ENCODE measurements around the gene CALY.
"Not testable (repeated sequence)": the region's sequence is repeated elsewhere in the genome, so short reads cannot be mapped to it uniquely, and the experiment has no call there.

CALY gene

GRCh38 chr10:133336577-133337369 is at the start of gene CALY:
CALY (minus strand) TSS chr10:133336896; CDS start chr10:133328989, 7,907 bp downstream.
- ATAC-seq (replicated peaks; ENCODE audit: extremely low read depth, poor library complexity, severe bottlenecking) (peak; percentile 54), DNase-seq (ENCODE audit: low spot score in 2 of 2) (peak; percentile 85 to 88)
- H3K4me1 Mint-ChIP-seq, result peaks cover 4% of the 10 kb centered on the region
- H3K36me3 Mint-ChIP-seq (ENCODE audit: insufficient read depth), result peaks cover 12% of the 10 kb centered on the region
- peaks cover 3% of the 10 kb centered on the region for H3K27me3 Mint-ChIP-seq
- no peaks in the 10 kb centered on the region for H3K9me3 Mint-ChIP-seq
- peak within 1 kb of the TSS; percentile 93 for H3K27ac Mint-ChIP-seq (ENCODE audit: low read depth)
- peak within 1 kb of the TSS; percentile 73 for H3K4me3 Mint-ChIP-seq

GRCh38 chr10:133385214-133385613 is 48.5 kb upstream of the CALY start:
- Mint-ChIP-seq H3K27ac (ENCODE audit: low read depth) (no peak overlapping the region), H3K4me3 (no peak overlapping the region), H3K4me1 (peaks cover 24% of the 10 kb centered on the region), H3K36me3 (ENCODE audit: insufficient read depth) (peaks cover 13% of the 10 kb centered on the region), H3K27me3 (no peaks in the 10 kb centered on the region), H3K9me3 (no peaks in the 10 kb centered on the region)
- ATAC-seq (replicated peaks; ENCODE audit: extremely low read depth, poor library complexity, severe bottlenecking) (no peak), DNase-seq (ENCODE audit: low spot score in 2 of 2) (no peak)

- H3K27me3 Mint-ChIP-seq, result no peaks in the 10 kb centered on the region
- no peak for ATAC-seq (replicated peaks; ENCODE audit: extremely low read depth, poor library complexity, severe bottlenecking)
- no peak overlapping the region for H3K4me3 Mint-ChIP-seq
Observed at GRCh38 chr10:133384071-133384470, 47.4 kb upstream of the CALY start.

GRCh38 chr10:133383551-133383950 is 46.9 kb upstream of the CALY start:
- Mint-ChIP-seq H3K9me3 (no peaks in the 10 kb centered on the region), H3K27me3 (no peaks in the 10 kb centered on the region), H3K36me3 (ENCODE audit: insufficient read depth) (peaks cover 9% of the 10 kb centered on the region), H3K4me1 (peaks cover 10% of the 10 kb centered on the region), H3K27ac (ENCODE audit: low read depth) (no peak overlapping the region), H3K4me3 (no peak overlapping the region)
- ATAC-seq (replicated peaks; ENCODE audit: extremely low read depth, poor library complexity, severe bottlenecking) (no peak), DNase-seq (ENCODE audit: low spot score in 2 of 2) (no peak)

More at GRCh38 chr10:133384071-133384470, 47.4 kb upstream of the CALY start:
- Mint-ChIP-seq H3K27ac (ENCODE audit: low read depth) (no peak overlapping the region), H3K4me1 (peaks cover 16% of the 10 kb centered on the region), H3K36me3 (ENCODE audit: insufficient read depth) (peaks cover 11% of the 10 kb centered on the region), H3K9me3 (no peaks in the 10 kb centered on the region)
- no peak for DNase-seq (ENCODE audit: low spot score in 2 of 2)

GRCh38 chr10:133381036-133381435 is 44.3 kb upstream of the CALY start:
- H3K27me3 Mint-ChIP-seq, result no peaks in the 10 kb centered on the region
- peaks cover 10% of the 10 kb centered on the region for H3K36me3 Mint-ChIP-seq (ENCODE audit: insufficient read depth)
- DNase-seq (ENCODE audit: low spot score in 2 of 2), result no peak
- H3K9me3 Mint-ChIP-seq, result no peaks in the 10 kb centered on the region
- peak overlapping the region; percentile 76 for H3K4me3 Mint-ChIP-seq
- ATAC-seq (replicated peaks; ENCODE audit: extremely low read depth, poor library complexity, severe bottlenecking), result no peak
- H3K4me1 Mint-ChIP-seq, result peaks cover 5% of the 10 kb centered on the region
- H3K27ac Mint-ChIP-seq (ENCODE audit: low read depth), result no peak overlapping the region

- Mint-ChIP-seq H3K9me3 (no peaks in the 10 kb centered on the region), H3K36me3 (ENCODE audit: insufficient read depth) (peaks cover 10% of the 10 kb centered on the region), H3K27ac (ENCODE audit: low read depth) (no peak overlapping the region), H3K4me1 (peaks cover 5% of the 10 kb centered on the region), H3K4me3 (peak overlapping the region; percentile 76), H3K27me3 (no peaks in the 10 kb centered on the region)
- DNase-seq (ENCODE audit: low spot score in 2 of 2) (no peak), ATAC-seq (replicated peaks; ENCODE audit: extremely low read depth, poor library complexity, severe bottlenecking) (no peak)
Observed at GRCh38 chr10:133379801-133380666, 43.3 kb upstream of the CALY start.

- peaks cover 5% of the 10 kb centered on the region for H3K4me1 Mint-ChIP-seq
- peak; percentile 67 for ATAC-seq (replicated peaks; ENCODE audit: extremely low read depth, poor library complexity, severe bottlenecking)
- peaks cover 9% of the 10 kb centered on the region for H3K36me3 Mint-ChIP-seq (ENCODE audit: insufficient read depth)
Observed at GRCh38 chr10:133379152-133379800, 42.6 kb upstream of the CALY start, which contains the start of gene PAOX. PAOX (plus strand) TSS chr10:133379262; CDS start chr10:133379317, 55 bp downstream.

GRCh38 chr10:133378251-133379096 is 41.8 kb upstream of the CALY start:
- no peak overlapping the region for H3K27ac Mint-ChIP-seq (ENCODE audit: low read depth)

More at GRCh38 chr10:133379152-133379800, 42.6 kb upstream of the CALY start, which contains the start of gene PAOX:
- no peak within 1 kb of the TSS for H3K27ac Mint-ChIP-seq (ENCODE audit: low read depth)
- no peaks in the 10 kb centered on the region for H3K27me3 Mint-ChIP-seq
- DNase-seq (ENCODE audit: low spot score in 2 of 2), result peak in 1 of 2 donors; percentile 36
- no peaks in the 10 kb centered on the region for H3K9me3 Mint-ChIP-seq
- peak within 1 kb of the TSS; percentile 76 for H3K4me3 Mint-ChIP-seq

GRCh38 chr10:133377818-133378250 is 41.1 kb upstream of the CALY start:
- Mint-ChIP-seq H3K27me3 (no peaks in the 10 kb centered on the region), H3K27ac (ENCODE audit: low read depth) (no peak overlapping the region), H3K36me3 (ENCODE audit: insufficient read depth) (peaks cover 11% of the 10 kb centered on the region), H3K9me3 (no peaks in the 10 kb centered on the region), H3K4me1 (peaks cover 11% of the 10 kb centered on the region), H3K4me3 (peak overlapping the region; percentile 71)
- ATAC-seq (replicated peaks; ENCODE audit: extremely low read depth, poor library complexity, severe bottlenecking), result no peak
- no peak for DNase-seq (ENCODE audit: low spot score in 2 of 2)

More at GRCh38 chr10:133378251-133379096, 41.8 kb upstream of the CALY start:
- peak in 1 of 2 donors; percentile 39 for DNase-seq (ENCODE audit: low spot score in 2 of 2)
- peak; percentile 55 for ATAC-seq (replicated peaks; ENCODE audit: extremely low read depth, poor library complexity, severe bottlenecking)
- no peaks in the 10 kb centered on the region for H3K9me3 Mint-ChIP-seq
- H3K36me3 Mint-ChIP-seq (ENCODE audit: insufficient read depth), result peaks cover 11% of the 10 kb centered on the region
- peaks cover 11% of the 10 kb centered on the region for H3K4me1 Mint-ChIP-seq
- H3K27me3 Mint-ChIP-seq, result no peaks in the 10 kb centered on the region
- H3K4me3 Mint-ChIP-seq, result peak overlapping the region; percentile 71

GRCh38 chr10:133377025-133377817 is 40.5 kb upstream of the CALY start:
- Mint-ChIP-seq H3K9me3 (no peaks in the 10 kb centered on the region), H3K4me3 (peak overlapping the region; percentile 71), H3K27me3 (no peaks in the 10 kb centered on the region), H3K27ac (ENCODE audit: low read depth) (no peak overlapping the region), H3K36me3 (ENCODE audit: insufficient read depth) (peaks cover 10% of the 10 kb centered on the region), H3K4me1 (peaks cover 11% of the 10 kb centered on the region)
- ATAC-seq (replicated peaks; ENCODE audit: extremely low read depth, poor library complexity, severe bottlenecking) (no peak), DNase-seq (ENCODE audit: low spot score in 2 of 2) (no peak)

GRCh38 chr10:133376183-133376582 is 39.5 kb upstream of the CALY start:
- peak overlapping the region; percentile 71 for H3K4me3 Mint-ChIP-seq
- not testable (repeated sequence) for DNase-seq (ENCODE audit: low spot score in 2 of 2); ATAC-seq (replicated peaks; ENCODE audit: extremely low read depth, poor library complexity, severe bottlenecking); H3K9me3 Mint-ChIP-seq; H3K36me3 Mint-ChIP-seq (ENCODE audit: insufficient read depth); H3K27me3 Mint-ChIP-seq; H3K4me1 Mint-ChIP-seq; H3K27ac Mint-ChIP-seq (ENCODE audit: low read depth)
